Parathyroid adenoma (tissue), 2 donors: ENCODE data around the gene FUBP3.

Experiments used
- H2AFZ ChIP-seq: fragments of 300-600 bp; sonication (generic); one replicate; pipeline ENCODE4 v1.7.0; 2017; ENCODE audit warnings: antibody characterized with exemption, mild to moderate bottlenecking
- H3K27ac ChIP-seq: fragments of 300-600 bp; sonication (generic); one replicate; pipeline ENCODE4 v1.7.0; 2017
- H3K27me3 ChIP-seq: fragments of 300-600 bp; sonication (generic); one replicate; pipeline ENCODE4 v1.7.0; 2017; ENCODE audit warnings: low read length; ENCODE audit not compliant: control insufficient read depth, insufficient read depth
- H3K36me3 ChIP-seq: fragments of 300-600 bp; sonication (generic); one replicate; pipeline ENCODE4 v1.7.0; 2017; ENCODE audit warnings: low read length; ENCODE audit not compliant: control insufficient read depth, insufficient read depth
- H3K4me1 ChIP-seq: fragments of 300-600 bp; sonication (generic); one replicate; pipeline ENCODE4 v1.7.0; 2017; ENCODE audit warnings: control low read depth
- H3K4me2 ChIP-seq: fragments of 300-600 bp; sonication (generic); one replicate; pipeline ENCODE4 v1.7.0; 2017; ENCODE audit warnings: low read length
- H3K4me3 ChIP-seq: fragments of 300-600 bp; sonication (generic); one replicate; pipeline ENCODE4 v1.7.0; 2017; ENCODE audit warnings: low read depth, low read length
- H3K79me2 ChIP-seq: fragments of 300-600 bp; sonication (generic); one replicate; pipeline ENCODE4 v1.7.0; 2017; ENCODE audit warnings: control low read depth
- H3K9ac ChIP-seq: fragments of 300-600 bp; sonication (generic); one replicate; pipeline ENCODE4 v1.7.0; 2017; ENCODE audit warnings: mild to moderate bottlenecking
- H3K9me3 ChIP-seq: fragments of 300-600 bp; sonication (generic); one replicate; pipeline ENCODE4 v1.7.0; 2017; ENCODE audit warnings: low read length; ENCODE audit not compliant: control insufficient read depth
- TF ChIP-seq, protein P1 (sequence below): fragments of 300-600 bp; sonication (generic); IDR thresholded peaks from one replicate; pipeline ENCODE4 v1.7.0; 2017; ENCODE audit warnings: antibody characterized with exemption, mild to moderate bottlenecking
- donor health status: primary hyperparathyroidism.

The FUBP3 gene

GRCh38 chr9:130634191-130634768 lies 54.9 kb downstream of the FUBP3 start:
- Histone ChIP-seq H3K27me3 (no peaks in the 10 kb centered on the region), H2AFZ (no peak overlapping the region), H3K4me2 (no peak overlapping the region), H3K4me3 (no peak overlapping the region), H3K36me3 (no peaks in the 10 kb centered on the region), H3K9ac (no peak overlapping the region), H3K79me2 (no peaks in the 10 kb centered on the region), H3K4me1 (no peaks in the 10 kb centered on the region), H3K27ac (no peak overlapping the region), H3K9me3 (no peaks in the 10 kb centered on the region)
- TF ChIP-seq, protein P1, sequence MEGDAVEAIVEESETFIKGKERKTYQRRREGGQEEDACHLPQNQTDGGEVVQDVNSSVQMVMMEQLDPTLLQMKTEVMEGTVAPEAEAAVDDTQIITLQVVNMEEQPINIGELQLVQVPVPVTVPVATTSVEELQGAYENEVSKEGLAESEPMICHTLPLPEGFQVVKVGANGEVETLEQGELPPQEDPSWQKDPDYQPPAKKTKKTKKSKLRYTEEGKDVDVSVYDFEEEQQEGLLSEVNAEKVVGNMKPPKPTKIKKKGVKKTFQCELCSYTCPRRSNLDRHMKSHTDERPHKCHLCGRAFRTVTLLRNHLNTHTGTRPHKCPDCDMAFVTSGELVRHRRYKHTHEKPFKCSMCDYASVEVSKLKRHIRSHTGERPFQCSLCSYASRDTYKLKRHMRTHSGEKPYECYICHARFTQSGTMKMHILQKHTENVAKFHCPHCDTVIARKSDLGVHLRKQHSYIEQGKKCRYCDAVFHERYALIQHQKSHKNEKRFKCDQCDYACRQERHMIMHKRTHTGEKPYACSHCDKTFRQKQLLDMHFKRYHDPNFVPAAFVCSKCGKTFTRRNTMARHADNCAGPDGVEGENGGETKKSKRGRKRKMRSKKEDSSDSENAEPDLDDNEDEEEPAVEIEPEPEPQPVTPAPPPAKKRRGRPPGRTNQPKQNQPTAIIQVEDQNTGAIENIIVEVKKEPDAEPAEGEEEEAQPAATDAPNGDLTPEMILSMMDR = no peak

- H3K27ac ChIP-seq = no peak overlapping the region
- TF ChIP-seq, protein P1 = no peak
- H3K4me2 ChIP-seq = no peak overlapping the region
- no peaks in the 10 kb centered on the region for H3K4me1 ChIP-seq
- no peaks in the 10 kb centered on the region for H3K9me3 ChIP-seq
- no peaks in the 10 kb centered on the region for H3K79me2 ChIP-seq
- H3K27me3 ChIP-seq = no peaks in the 10 kb centered on the region
- no peak overlapping the region for H3K9ac ChIP-seq
- H3K4me3 ChIP-seq = no peak overlapping the region
- no peaks in the 10 kb centered on the region for H3K36me3 ChIP-seq
- H2AFZ ChIP-seq = no peak overlapping the region
These were observed 55.4 kb downstream of the FUBP3 start for GRCh38 chr9:130634801-130635200.

- H3K4me1 ChIP-seq = no peaks in the 10 kb centered on the region
- H2AFZ ChIP-seq = no peak overlapping the region
- TF ChIP-seq, protein P1 = no peak
- H3K27ac ChIP-seq = no peak overlapping the region
- H3K4me2 ChIP-seq = no peak overlapping the region
- H3K79me2 ChIP-seq = no peaks in the 10 kb centered on the region
- no peaks in the 10 kb centered on the region for H3K36me3 ChIP-seq
- no peak overlapping the region for H3K9ac ChIP-seq
- no peaks in the 10 kb centered on the region for H3K9me3 ChIP-seq
- H3K27me3 ChIP-seq = no peaks in the 10 kb centered on the region
- H3K4me3 ChIP-seq = no peak overlapping the region
These were observed 55.9 kb downstream of the FUBP3 start for GRCh38 chr9:130635306-130635705.

- Histone ChIP-seq H3K9ac (no peak overlapping the region), H3K4me2 (no peak overlapping the region), H3K4me1 (no peaks in the 10 kb centered on the region), H3K27ac (no peak overlapping the region), H3K79me2 (no peaks in the 10 kb centered on the region), H3K36me3 (no peaks in the 10 kb centered on the region), H2AFZ (no peak overlapping the region), H3K4me3 (no peak overlapping the region), H3K27me3 (no peaks in the 10 kb centered on the region), H3K9me3 (no peaks in the 10 kb centered on the region)
- TF ChIP-seq, protein P1 = no peak
These were observed 56.6 kb downstream of the FUBP3 start for GRCh38 chr9:130635721-130636647.
